Measurements from ENCODE around the gene LYST. TPM values are rescaled to one million over a fixed set of nuclear protein-coding genes. Genes with fewer than 3 reads are reported as not detected.

Gene LYST
- total RNA-seq, 1 experiment from 2014 or later: 11.9 TPM

- Mint-ChIP-seq H3K27ac (ENCODE audit: unreplicated experiment) (no peak overlapping the region), H3K4me1 (ENCODE audit: low read depth, unreplicated experiment) (no peaks in the 10 kb centered on the region), H3K36me3 (ENCODE audit: insufficient read depth, unreplicated experiment) (no peaks in the 10 kb centered on the region), H3K27me3 (ENCODE audit: unreplicated experiment) (no peaks in the 10 kb centered on the region), H3K9me3 (ENCODE audit: low read depth, unreplicated experiment) (no peaks in the 10 kb centered on the region), H3K4me3 (ENCODE audit: low read depth, unreplicated experiment) (no peak overlapping the region)
- intact Hi-C loops (cut with micrococcal nuclease; ENCODE audit: unreplicated experiment): no loop called here
- DNase-seq: no peak
- CTCF ChIA-PET: no interaction called here
- no TSS peak for BruUV-seq (replicated peaks)
- TF ChIP-seq CTCF (IDR thresholded peaks at IDR 0.05; ENCODE audit: unreplicated experiment): no peak
Measured at GRCh38 chr1:235825229-235825628, 41.5 kb downstream of the LYST start.

- H3K9me3 Mint-ChIP-seq (ENCODE audit: low read depth, unreplicated experiment): no peaks in the 10 kb centered on the region
- no peak overlapping the region for H3K27ac Mint-ChIP-seq (ENCODE audit: unreplicated experiment)
- BruUV-seq (replicated peaks): no TSS peak
- H3K36me3 Mint-ChIP-seq (ENCODE audit: insufficient read depth, unreplicated experiment): no peaks in the 10 kb centered on the region
- no peak for DNase-seq
- no peaks in the 10 kb centered on the region for H3K27me3 Mint-ChIP-seq (ENCODE audit: unreplicated experiment)
- no peaks in the 10 kb centered on the region for H3K4me1 Mint-ChIP-seq (ENCODE audit: low read depth, unreplicated experiment)
- H3K4me3 Mint-ChIP-seq (ENCODE audit: low read depth, unreplicated experiment): no peak overlapping the region
- CTCF ChIA-PET: no interaction called here
- intact Hi-C loops (cut with micrococcal nuclease; ENCODE audit: unreplicated experiment): no loop called here
- no peak for TF ChIP-seq CTCF (IDR thresholded peaks at IDR 0.05; ENCODE audit: unreplicated experiment)
Measured at GRCh38 chr1:235823684-235824083, 43.0 kb downstream of the LYST start.

GRCh38 chr1:235822685-235823084 is 44.0 kb downstream of the LYST start:
- Mint-ChIP-seq H3K27me3 (ENCODE audit: unreplicated experiment) (no peaks in the 10 kb centered on the region), H3K36me3 (ENCODE audit: insufficient read depth, unreplicated experiment) (no peaks in the 10 kb centered on the region), H3K4me3 (ENCODE audit: low read depth, unreplicated experiment) (no peak overlapping the region), H3K4me1 (ENCODE audit: low read depth, unreplicated experiment) (no peaks in the 10 kb centered on the region), H3K9me3 (ENCODE audit: low read depth, unreplicated experiment) (no peaks in the 10 kb centered on the region), H3K27ac (ENCODE audit: unreplicated experiment) (no peak overlapping the region)
- no peak for DNase-seq
- no peak for TF ChIP-seq CTCF (IDR thresholded peaks at IDR 0.05; ENCODE audit: unreplicated experiment)
- intact Hi-C loops (cut with micrococcal nuclease; ENCODE audit: unreplicated experiment): no loop called here
- CTCF ChIA-PET: no interaction called here
- no TSS peak for BruUV-seq (replicated peaks)

GRCh38 chr1:235821361-235821981 is 45.2 kb downstream of the LYST start:
- no TSS peak for BruUV-seq (replicated peaks)

More at GRCh38 chr1:235821361-235821981, 45.2 kb downstream of the LYST start:
- Mint-ChIP-seq H3K4me1 (ENCODE audit: low read depth, unreplicated experiment) (no peaks in the 10 kb centered on the region), H3K4me3 (ENCODE audit: low read depth, unreplicated experiment) (no peak overlapping the region), H3K27me3 (ENCODE audit: unreplicated experiment) (no peaks in the 10 kb centered on the region), H3K36me3 (ENCODE audit: insufficient read depth, unreplicated experiment) (no peaks in the 10 kb centered on the region), H3K9me3 (ENCODE audit: low read depth, unreplicated experiment) (no peaks in the 10 kb centered on the region), H3K27ac (ENCODE audit: unreplicated experiment) (no peak overlapping the region)
- no peak for TF ChIP-seq CTCF (IDR thresholded peaks at IDR 0.05; ENCODE audit: unreplicated experiment)
- intact Hi-C loops (cut with micrococcal nuclease; ENCODE audit: unreplicated experiment): no loop called here
- DNase-seq: no peak
- CTCF ChIA-PET: no interaction called here

Data from Calu3 (cell line).